Cerebellar cortex (tissue), 1 donor: ENCODE data around the gene TSPAN5.
"Not testable (repeated sequence)": the region's sequence is repeated elsewhere in the genome, so short reads cannot be mapped to it uniquely, and the experiment has no call there.

Experiments
- DNase-seq: peaks from one replicate; pipeline ENCODE4 v3.0.0-alpha.2; 2015; ENCODE audit warnings: low spot score

The TSPAN5 gene

DNA sequence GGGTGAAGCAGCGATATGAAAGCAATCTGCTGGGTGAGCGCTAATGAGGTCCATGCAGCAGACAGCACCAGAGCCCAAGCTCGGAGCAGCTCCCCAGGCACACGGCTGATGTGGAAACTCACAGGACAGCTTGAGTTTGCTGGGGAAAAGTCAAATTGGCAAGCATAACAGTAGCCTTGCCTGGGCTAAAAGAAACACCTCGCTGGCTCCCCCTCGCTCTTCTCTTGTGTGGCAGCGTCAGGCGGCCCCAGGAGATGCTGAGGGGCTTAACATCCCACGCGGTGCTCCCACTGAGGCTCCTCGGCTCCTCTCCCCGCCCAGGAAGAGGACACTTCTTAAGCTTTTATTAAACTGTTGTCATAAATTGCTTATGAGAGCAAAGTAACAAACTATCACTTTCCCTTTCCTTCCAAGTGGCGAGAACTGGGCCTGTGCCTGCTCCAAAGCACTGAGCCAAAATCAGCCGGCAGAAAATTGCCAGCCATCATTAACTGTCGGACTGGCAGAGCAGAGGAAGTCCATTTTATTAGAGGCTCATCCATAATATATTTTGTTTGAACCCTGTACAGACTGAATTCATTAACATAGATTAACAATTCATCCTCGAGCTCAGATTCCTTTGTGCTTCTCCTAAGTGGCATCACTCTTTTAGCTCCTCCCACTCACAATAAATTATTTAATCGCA is 111.4 kb downstream of the TSPAN5 start:
- peak; percentile 79 for DNase-seq

DNA sequence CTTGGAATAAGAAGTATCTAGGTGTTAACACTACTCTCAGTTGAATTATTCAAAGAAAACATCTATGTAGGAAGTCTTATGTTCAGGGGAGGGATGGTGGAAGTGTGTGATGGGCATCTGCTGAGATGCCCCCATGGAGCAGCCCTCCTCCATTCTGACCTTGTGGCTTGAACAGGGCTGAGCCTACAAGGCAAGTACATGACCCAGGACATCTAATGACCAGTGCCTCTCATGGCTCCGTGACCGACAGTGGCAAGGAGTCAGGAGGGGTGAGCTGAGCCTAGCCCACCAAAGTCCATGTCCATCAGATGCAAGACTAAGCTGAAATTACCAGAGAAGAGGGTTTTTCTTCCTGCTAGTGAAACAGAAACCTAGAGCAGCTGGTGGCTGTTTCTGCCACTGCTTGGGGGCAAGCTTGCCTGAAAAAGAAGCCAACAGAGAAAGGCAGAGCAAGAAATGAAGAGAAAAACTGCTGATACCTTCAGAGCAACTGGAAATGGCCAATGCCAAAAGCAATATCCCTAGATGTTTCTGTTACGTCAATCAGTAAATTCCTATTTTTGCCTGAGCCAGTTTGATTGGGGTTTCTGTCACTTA is 113.5 kb downstream of the TSPAN5 start:
- no peak for DNase-seq

DNA sequence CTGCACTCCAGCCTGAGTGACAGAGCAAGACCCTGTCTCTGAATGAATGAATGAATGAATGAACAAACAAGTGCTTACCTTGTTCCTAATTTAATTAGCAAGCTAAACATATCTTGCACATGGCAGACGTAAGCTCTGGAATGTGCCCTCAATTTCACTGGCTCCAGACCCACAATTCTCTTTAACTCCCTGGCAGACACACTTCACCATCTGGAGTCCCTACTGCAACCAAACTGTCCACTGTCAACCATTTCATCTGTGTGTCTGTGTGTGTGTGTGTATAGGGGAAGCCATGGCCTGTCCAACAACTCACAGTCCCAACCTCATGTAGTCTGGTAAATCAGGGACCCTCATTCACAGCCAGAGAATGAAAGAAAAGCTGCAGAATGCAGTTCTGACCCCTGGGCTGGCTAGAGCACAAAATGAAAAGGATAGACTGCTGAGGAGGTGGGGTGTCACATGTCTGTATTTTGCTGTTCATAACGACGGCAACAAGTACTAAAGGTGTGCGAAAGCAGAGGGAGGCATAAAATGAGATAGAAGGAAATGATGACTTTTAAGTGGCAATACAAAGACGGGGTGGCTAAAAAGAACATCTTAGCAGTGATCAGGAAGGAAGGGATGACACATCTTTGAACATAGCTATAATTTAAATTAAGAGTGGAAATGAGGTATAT is 114.1 kb downstream of the TSPAN5 start:
- DNase-seq: peak; percentile 97

DNA sequence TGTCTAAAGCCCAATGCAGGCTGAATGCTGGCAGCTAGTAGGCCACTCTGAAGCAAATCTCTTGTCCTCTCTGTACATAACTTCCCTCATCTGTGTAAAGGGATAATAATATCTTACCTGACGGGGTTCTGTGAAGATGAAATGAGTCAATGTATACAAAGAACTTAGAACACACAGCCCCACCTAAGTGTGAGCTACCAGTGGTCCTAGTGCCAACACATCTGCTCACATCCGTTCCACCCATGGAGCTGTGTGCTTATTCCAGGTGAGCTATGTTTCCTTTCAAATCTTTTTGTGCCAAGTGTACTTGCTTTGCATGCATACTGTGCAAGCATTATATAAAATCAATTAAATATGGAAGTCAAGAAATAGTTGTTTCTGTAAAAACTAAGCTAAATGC is 116.4 kb downstream of the TSPAN5 start:
- no peak for DNase-seq

DNA sequence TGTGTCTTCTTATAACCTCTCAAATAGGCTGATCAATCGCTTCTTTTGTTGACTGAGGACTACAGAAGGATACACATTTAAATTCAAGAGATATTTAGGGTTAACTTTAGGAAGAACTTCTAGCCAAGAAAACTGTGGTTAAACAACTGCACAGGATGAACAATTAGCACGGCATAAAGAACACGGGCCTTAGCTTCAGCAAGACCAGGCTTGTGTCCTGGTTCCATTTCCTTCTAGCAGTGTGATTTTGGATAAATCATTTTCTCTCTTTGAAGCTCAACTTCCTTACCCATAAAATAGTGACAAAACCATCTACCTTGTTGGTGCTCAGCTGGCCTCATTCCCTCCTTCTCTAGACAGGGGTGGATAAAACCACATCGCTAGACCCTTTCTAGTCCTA is 117.6 kb downstream of the TSPAN5 start:
- DNase-seq: no peak

DNA sequence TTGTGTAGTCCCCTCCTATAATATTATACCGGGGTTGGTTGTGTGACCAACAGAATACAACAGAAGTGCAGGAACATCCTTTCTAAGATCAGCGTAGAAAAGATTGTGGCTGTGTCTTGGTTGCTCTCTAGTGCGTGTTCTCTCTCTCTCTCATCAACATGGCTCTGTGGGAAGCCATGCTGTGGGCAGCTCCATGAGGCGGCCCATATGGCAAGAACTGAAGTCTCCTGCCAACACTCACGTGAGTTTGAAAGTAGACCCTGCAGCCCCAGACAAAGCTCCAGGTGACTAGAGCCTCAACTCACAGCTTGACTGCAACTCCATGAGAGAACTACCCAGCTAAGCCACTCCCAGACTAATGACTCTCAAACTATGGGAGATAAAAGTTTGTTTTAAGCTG is 118.7 kb downstream of the TSPAN5 start:
- peak; percentile 73 for DNase-seq

DNA sequence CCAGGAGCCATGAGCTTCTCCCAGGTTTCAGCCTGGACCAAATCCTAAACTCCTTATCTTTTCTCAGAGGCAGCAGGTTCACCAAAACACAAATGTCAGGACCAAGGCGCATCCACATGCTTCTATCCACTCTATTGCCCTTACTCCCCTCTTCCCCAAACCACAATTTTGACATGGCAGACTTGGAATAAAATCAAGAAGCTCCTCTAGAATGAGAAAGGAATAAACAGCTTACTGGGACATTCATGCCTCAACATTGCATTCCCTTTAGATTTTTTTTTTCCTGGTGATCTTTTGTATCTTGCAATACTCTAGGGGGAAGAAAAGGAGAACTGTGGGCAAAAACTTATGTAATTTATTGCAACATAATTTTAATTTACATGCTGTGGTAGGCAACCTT is 119.1 kb downstream of the TSPAN5 start:
- no peak for DNase-seq

DNA sequence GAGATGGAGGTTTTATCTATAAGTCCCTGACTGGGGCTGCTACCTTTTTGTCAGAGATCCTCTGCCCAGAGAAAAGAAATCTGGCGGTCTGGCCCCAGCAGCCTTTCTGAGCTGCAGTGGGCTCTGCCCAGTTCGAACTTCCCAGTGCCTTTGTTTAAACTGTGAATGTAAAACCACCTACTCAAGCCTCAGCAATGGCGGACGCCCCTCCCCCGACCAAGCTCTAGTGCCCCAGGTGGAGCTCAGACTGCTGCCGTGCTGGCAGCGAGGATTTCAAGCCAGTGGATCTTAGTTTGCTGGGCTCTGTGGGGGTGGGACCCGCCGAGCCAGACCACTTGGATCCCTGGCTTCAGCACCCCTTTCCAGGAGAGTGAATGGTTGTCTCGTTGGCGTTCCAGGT is 121.8 kb downstream of the TSPAN5 start:
- no peak for DNase-seq

DNA sequence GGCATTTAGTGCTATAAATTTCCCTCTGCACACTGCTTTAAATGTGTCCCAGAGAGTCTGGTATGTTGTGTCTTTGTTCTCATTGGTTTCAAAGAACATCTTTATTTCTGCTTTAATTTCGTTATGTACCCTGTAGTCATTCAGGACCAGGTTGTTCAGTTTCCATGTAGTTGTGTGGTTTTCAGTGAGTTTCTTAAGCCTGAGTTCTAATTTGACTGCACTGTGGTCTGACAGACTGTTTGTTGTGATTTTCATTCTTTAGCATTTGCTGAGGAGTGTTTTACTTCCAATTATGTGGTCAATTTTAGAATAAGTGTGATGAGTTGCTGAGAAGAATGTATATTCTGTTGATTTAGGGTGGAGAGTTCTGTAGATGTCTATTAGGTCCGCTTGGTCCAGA is 124.3 kb downstream of the TSPAN5 start:
- not testable (repeated sequence) for DNase-seq

DNA sequence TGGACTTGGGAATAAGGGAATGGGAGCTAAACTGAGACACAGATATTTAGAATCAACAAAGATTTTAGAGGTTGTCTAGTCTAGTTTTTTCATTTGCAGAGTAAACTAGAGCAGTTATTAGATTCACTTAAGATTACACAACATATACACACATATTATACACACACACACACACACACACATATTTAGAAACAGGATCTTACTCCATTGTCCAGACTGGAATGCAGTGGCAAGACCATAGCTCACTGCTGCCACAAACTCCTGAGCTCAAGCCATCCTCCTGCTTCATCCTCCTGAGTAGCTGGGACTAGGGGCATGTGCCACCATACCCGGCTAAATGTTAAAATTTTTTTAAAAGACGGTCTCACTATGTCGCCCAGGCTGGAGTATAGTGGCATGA is 127.8 kb downstream of the TSPAN5 start:
- DNase-seq: no peak

DNA sequence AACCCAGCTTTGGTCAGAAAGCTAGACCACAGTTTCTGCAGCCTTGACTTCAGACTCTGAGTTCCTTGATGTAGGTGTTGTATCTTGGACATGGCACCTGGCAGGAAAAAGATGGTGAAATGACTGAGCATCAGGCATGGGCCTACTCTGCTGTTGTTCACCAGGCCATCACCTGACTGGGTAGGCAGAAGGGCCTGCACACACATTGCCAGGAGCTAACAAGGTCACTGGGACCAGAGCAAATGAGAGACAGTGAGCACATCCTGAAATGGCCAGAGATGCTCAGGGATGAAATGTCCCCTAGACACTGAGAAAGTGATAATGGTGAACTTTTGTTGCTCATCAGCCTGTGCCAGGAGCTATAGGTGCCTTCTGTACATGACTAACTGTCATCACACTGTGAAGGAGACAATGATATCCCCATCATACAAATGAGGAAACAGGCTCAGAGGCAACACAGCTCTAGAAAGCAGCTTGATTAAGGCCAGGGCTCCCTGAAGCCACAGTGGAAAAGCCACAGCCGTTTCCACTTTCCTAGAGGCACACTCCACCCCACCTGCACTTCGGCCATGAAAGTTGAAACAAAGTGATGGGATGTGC is 128.3 kb downstream of the TSPAN5 start:
- no peak for DNase-seq

DNA sequence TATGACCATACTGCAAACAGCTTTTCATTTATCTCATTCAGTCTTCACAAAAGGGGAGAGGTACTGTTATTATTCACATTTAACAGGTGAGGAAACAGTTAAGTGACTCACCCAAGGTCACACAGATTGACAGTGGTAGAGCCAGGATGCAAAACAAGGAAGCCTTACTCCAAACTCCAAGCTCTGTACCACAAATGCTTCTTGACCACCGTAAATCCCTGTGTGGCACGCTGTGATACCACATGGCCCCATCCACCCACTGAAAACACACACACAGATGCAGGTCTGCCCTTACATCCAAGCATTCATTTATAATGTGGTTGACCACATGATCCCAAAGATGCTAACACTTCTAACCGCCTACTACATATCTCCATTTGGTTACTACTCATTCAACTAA is 129.5 kb downstream of the TSPAN5 start:
- no peak for DNase-seq

DNA sequence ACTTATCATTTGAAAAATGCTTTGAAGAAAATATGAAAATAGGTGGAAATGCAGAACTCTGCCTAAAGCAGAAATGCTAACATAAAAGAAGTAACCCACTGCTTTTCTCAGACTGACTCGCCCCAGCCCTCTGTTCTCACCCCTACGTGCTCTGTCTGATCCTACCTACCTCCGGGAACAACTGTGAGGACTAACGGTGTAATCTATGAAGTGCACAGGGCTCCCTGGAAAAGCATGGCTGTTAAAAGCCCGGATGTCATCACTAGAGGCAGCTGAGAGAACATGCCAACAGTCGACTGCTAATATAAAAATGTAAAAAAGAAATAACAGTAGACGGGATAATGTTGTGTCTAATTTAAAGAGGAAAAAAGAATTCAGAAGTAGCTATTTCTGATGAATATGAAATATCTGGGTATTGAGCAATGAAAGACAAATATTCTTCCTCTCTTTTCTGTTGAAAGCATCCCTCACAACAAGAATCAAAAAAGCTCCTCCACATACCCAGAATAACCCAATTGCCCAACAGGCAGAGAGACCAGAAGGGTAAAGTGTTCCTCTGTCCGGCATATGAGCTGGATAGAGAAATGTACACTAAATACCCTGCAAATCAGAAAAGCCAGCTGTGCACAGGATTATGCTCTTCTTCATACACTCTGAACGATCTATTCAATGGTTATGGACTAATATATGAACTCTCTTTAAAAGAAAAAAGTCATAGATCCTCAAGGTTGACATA is 130.7 kb downstream of the TSPAN5 start:
- DNase-seq: no peak

DNA sequence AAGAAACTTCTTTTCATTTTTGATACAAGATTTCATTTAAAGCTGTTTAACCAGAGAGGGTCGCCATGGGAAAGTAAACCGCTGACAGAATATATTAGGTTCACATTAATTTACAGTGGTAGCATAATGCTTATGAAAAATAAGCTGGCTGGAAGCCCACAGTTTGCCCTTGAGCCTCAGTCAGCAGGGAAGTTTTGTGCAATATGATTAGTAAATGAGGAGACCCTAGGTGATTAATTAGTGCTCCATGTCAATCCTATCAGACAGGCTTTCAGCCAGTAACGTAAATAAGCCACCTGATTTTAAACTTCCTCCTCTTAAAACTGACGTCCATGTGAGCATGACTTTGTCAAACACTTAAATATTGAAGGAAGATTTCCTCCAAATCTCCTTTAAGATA is 134.2 kb downstream of the TSPAN5 start:
- no peak for DNase-seq

DNA sequence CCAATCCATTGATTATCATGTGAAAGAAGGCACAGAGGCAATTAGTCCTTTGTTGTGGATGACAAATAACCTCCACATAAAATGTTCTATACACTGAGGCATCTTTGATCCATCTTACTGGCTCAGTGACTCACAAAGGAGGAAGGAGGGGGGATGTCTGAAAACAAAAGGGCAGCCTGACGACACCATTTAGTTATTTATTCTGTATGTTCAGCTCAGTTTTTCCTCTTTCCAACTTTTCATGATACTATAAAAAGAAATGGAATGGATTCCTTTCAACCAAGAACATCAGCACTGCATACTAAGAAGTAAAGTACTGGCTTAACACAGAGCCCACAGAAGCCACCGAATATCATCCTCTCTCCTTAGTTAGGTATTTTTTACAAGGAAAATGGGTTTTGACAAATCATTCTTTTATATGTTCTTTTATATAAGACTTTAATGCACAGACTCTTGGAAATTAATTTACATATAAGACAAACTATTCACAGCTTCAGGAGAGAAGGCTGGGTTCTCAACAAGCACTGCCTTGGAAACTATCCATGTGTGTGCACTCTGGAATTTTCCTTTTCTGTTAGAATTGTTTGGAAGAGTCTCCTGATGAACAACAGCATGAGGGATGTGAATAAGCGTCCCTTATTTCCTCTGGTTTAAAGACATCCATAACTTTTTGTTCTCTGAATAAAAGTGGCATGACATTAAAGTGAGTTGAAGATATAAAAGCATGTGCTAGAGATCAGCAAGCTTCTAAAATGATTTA is 135.6 kb downstream of the TSPAN5 start:
- DNase-seq: peak; percentile 54

DNA sequence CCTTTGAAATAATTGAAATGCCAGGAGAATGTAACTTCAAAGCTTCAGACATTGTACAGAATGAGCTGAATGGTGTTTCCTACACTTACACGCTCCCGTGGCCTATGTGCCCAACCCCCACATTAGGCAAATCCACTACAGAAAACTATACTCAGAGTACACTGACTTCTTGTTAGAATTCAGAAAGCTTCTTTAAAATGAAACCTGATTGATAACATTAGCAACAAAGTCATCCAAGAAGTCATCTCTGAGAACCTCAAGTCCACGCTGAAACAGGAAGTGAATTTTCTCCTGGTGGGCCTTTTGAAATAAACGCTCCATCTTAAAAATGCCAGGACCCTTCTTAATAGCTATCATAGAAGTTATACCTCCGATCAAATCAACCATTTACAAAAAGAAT is 136.3 kb downstream of the TSPAN5 start:
- DNase-seq: no peak

DNA sequence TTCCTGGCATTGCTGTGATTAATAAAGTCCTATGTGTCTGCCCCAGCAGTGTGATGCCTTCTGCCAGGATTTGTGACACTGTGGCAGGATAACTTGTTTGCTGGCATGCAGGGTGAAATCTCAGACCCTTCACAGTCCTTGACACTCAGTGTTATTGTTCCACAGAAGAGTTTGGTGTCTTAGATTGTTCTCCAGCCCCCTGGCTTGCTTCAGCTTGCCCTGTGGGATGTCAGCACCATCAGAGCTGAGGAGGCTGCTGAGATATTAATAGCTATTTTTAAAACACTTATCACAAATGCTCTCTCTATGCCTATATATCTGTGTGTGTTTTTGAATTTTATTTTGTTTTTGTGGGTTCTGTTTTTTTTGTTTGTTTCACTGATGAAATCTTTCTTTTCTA is 136.9 kb downstream of the TSPAN5 start:
- DNase-seq: no peak

DNA sequence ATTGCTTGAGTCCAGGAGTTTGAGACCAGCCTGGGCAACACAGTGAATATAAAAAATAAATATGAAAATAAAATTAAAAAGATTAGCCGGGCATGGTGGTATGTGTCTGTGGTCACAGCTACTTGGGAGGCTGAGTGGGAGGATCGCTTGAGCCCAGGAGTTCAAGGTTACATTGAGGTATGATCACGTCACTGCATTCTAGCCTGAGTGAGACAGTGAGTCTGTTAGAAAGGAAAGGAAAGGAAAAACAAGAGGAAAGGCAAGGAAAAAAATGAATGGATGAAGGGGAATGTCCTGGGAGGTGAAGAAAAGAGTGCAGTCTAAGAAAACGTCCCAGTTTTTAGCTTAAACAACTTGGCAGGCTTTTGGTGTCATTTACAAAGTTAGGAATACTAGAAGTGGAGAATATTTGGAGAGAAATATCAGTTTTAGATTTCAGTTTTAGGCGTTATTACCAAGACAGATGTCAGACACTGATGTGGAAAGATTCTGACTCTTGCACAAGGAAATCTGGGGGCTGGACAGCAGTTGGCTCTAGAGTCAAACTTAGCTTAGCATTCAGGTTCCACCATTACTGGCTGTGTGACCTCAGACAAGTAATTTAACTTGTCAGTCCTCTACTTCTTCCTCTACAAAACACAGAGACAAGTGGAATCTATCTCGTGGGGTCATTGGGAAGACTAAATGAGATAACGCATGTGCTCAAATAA is 139.0 kb downstream of the TSPAN5 start:
- DNase-seq: no peak

DNA sequence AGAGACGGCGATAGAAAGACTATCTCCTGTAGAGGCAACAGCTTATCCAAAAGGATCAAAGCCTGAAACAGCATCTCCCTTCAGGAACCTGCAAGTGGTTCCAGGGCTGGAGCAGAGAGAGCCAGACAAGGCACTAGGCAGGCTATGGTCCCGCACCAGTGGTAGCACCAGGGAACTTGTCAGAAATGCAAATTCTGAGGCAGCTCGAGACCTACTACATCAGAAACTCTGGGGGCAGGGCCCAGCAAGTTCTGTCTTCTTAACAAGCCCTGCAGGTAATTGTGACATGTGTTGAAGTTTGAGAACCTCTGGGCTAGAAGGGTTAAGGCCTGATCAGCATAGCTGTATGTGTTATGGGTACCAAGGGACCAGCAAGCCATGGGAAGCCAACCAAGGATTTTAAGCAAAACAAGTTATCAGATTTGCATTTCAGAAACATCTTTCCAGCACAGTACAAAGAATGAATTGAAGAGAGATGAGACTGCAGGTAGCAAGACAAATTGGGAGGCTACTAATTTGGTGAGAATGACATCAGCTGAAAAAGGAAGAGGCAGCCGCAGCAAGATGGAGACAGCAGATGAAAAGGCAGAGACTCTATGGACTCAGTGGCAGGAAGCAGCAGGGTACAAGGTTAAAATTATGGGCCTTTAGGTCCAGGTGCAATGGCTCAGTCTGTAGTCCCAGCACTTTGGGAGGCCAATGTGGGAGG is 139.7 kb downstream of the TSPAN5 start:
- no peak for DNase-seq

DNA sequence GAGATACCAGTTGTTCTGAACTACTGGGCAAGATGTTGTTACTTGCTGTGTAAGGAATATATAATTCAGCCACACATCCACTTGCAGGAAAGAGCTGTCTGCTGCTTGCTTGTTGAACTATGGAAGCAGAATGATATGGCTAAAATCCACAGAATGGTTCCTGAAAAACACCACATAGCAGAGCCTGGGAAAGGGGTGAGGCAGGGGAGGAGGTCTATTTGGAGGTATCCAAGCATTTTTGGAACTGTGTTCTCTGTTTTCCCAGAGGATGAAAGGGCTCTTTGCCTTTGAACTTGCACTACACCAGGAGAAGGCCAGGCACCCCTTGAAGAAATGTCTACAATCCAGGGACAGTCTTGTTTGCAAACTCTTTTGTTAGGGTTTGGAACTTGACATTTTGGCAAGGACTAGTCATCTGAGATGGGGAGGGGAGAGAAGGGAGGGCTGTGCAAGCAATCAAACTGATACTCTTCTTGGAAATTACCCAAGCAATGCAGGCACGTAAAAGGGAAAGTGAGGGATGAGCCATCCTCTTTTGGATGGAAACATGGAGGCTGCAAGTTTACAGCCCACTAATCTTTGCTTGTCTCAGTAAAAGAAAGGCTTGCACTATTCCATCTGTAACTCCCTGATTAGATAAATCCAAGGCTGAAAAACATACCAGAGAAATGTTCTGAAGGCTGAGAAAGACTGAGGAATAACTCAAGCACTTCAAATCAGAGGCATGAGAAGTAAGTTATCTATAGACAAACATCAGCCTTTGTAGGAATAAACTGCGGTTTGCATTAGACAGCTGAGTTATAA is 141.0 kb downstream of the TSPAN5 start:
- no peak for DNase-seq
